Measurements from ENCODE around the gene PRKAR2B.
"Not testable (repeated sequence)": the region's sequence is repeated elsewhere in the genome, so short reads cannot be mapped to it uniquely, and the experiment has no call there.

PRKAR2B gene

GRCh38 chr7:107078517-107078966 lies 34.0 kb downstream of the PRKAR2B start:
- DNase-seq (ENCODE audit: low spot score) = no peak

- DNase-seq (ENCODE audit: low spot score) = no peak
Observed at GRCh38 chr7:107079212-107079940, 34.9 kb downstream of the PRKAR2B start.

- no peak for DNase-seq (ENCODE audit: low spot score)
Observed at GRCh38 chr7:107080099-107080505, 35.6 kb downstream of the PRKAR2B start.

- DNase-seq (ENCODE audit: low spot score) = no peak
Observed at GRCh38 chr7:107080533-107080932, 36.0 kb downstream of the PRKAR2B start.

GRCh38 chr7:107085180-107085579 lies 40.7 kb downstream of the PRKAR2B start:
- no peak for DNase-seq (ENCODE audit: low spot score)

- DNase-seq (ENCODE audit: low spot score) = no peak
Observed at GRCh38 chr7:107089627-107090026, 45.1 kb downstream of the PRKAR2B start.

- no peak for DNase-seq (ENCODE audit: low spot score)
Observed at GRCh38 chr7:107090457-107090856, 46.0 kb downstream of the PRKAR2B start.

GRCh38 chr7:107091306-107091705 lies 46.8 kb downstream of the PRKAR2B start:
- no peak for DNase-seq (ENCODE audit: low spot score)

GRCh38 chr7:107093671-107094070 lies 49.2 kb downstream of the PRKAR2B start:
- not testable (repeated sequence) for DNase-seq (ENCODE audit: low spot score)

GRCh38 chr7:107099154-107099553 lies 54.6 kb downstream of the PRKAR2B start:
- DNase-seq (ENCODE audit: low spot score) = not testable (repeated sequence)

- no peak for DNase-seq (ENCODE audit: low spot score)
Observed at GRCh38 chr7:107100824-107101223, 56.3 kb downstream of the PRKAR2B start.

GRCh38 chr7:107103369-107103768 lies 58.9 kb downstream of the PRKAR2B start:
- DNase-seq (ENCODE audit: low spot score) = no peak

GRCh38 chr7:107104801-107105200 lies 60.3 kb downstream of the PRKAR2B start:
- no peak for DNase-seq (ENCODE audit: low spot score)

GRCh38 chr7:107105591-107106245 lies 61.2 kb downstream of the PRKAR2B start:
- no peak for DNase-seq (ENCODE audit: low spot score)

- no peak for DNase-seq (ENCODE audit: low spot score)
Observed at GRCh38 chr7:107108793-107109371, 64.4 kb downstream of the PRKAR2B start.

- DNase-seq (ENCODE audit: low spot score) = no peak
Observed at GRCh38 chr7:107109955-107110354, 65.5 kb downstream of the PRKAR2B start.

GRCh38 chr7:107111196-107111595 lies 66.7 kb downstream of the PRKAR2B start:
- no peak for DNase-seq (ENCODE audit: low spot score)

GRCh38 chr7:107113866-107114265 lies 69.4 kb downstream of the PRKAR2B start:
- DNase-seq (ENCODE audit: low spot score) = no peak

- no peak for DNase-seq (ENCODE audit: low spot score)
Observed at GRCh38 chr7:107115114-107115513, 70.6 kb downstream of the PRKAR2B start.

- DNase-seq (ENCODE audit: low spot score) = no peak
Observed at GRCh38 chr7:107115762-107116540, 71.4 kb downstream of the PRKAR2B start.

- DNase-seq (ENCODE audit: low spot score) = peak; percentile 22
Observed at GRCh38 chr7:107118109-107118900, 73.8 kb downstream of the PRKAR2B start.

All from Ammon's horn (tissue), 1 donor.